GM19193 (cell line): ENCODE results near the gene IBTK.

Source experiments
- POLR2A ChIP-seq: IDR thresholded peaks from 4 replicates; pipeline ENCODE4 v1.6.1; 2011; ENCODE audit not compliant: insufficient read depth, insufficient read length; ENCODE audit errors: extremely low read depth

IBTK gene

GRCh38 chr6:82257088-82257774, 9.7 kb upstream of the IBTK start:
- no peak for TF ChIP-seq POLR2A

DNA sequence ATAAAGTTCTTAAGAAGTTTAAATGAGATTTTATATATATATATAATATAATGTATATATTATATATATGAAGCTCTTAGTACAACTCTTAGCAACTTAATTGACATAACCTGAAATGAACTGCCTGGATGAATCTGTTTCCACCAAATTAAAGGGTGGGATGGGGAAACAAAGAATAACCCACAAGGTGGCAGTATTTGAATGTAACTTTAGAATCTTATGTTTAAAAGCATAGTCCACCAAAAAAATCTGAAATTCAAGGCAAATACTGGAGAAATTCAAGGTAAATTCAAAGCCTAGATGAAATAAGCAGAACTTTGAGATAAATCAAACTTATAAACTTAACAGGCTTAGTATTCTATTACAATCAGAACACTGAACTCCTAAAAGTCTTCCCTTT, 4.4 kb upstream of the IBTK start:
- no peak for TF ChIP-seq POLR2A

DNA sequence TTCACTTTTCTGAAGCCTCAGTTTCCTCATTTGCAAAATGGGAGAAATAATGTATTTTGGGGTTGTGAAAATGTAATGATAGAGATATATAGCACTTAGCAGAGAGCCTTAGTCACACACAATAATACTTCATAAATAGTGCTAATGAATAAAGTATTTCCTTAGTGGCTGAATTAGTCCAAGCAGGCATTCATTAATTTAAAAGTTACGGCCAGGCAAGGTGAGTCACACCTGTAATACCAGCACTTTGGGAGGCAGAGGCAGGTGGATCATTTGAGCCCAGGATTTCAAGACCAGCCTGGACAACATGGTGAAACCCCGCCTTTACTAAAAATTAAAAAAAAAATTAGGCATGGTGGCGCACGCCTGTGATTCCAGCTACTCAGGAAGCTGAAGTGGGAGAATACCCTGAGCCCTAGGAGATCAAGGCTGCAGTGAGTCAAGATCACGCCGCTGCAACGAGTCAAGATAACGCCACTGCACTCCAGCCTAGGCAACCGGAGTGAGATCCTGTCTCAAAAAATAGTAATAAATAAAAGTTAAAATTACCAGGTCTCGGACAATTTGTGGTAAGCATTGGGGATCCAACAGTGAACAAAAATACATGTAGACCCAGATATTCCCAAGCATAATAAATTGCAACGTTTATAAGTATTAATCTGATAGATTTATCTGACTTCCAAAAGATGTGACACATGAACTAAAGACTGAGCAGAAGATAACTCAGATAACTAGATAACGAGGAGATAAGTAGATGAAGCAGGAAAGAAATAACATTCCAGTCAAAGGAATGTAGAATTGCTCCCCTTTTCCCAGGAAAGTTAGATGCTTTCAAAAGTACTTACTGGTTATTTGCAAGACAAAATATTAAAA, 2.1 kb upstream of the IBTK start:
- TF ChIP-seq POLR2A: no peak

- no peak for TF ChIP-seq POLR2A
Measured at GRCh38 chr6:82248273-82248735, 760 bp upstream of the IBTK start.

- no peak for TF ChIP-seq POLR2A
Measured at GRCh38 chr6:82246802-82247504, 591 bp downstream of the IBTK start.

DNA sequence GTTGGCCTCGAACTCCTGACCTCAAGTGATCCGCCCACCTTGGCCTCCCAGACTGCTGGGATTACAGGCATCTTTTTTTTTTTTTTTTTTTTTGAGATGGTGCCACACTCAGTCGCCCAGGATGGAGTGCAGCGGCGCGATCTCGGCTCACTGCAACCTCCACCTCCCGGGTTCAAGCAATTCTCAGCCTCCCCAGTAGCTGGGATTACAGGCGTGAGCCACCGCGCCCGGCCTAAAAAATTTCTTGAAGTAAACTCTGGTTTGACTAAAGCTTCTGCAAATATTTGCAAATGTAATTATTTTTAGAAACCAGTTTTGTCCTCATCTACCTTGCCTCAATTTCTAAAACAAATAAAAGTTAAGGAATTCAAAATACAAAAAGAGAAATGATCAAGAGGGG, 1.2 kb downstream of the IBTK start:
- TF ChIP-seq POLR2A: no peak

DNA sequence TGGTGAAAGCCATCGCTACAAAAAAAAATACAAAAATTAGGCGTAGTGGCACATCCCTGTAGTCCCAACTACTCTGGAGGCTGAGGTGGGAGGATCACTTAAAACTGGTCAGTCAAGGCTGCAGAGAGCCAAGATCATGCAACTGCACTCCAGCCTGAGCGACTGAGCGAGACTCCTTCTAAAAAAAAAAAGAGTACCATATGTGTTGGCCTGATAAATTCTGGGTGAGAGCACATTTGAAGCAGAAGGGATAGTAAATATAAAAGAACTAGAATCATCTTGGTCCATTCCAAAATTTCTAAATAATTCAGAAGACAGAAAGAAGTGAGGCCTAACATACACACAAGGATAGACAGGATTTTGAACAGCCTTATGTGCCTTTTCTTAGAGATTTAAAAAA, 2.2 kb downstream of the IBTK start:
- no peak for TF ChIP-seq POLR2A

DNA sequence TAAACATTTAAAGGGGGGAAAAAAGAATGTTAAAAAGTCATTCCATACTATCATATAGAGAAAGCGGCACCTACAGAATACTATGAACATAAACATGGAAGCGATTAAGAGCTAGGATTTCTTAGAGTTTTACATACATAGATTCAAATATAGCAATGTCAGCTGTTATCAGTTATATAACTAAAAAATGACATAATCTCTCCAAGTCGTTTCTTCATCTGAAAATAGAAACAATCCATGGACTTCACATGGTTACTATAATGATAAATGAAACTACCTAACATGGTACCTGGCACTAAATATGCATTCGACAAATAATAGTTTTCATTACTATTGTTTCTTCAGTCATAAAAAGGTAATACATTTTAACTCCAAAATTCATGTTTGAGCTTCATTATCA, 3.7 kb downstream of the IBTK start:
- TF ChIP-seq POLR2A: no peak

DNA sequence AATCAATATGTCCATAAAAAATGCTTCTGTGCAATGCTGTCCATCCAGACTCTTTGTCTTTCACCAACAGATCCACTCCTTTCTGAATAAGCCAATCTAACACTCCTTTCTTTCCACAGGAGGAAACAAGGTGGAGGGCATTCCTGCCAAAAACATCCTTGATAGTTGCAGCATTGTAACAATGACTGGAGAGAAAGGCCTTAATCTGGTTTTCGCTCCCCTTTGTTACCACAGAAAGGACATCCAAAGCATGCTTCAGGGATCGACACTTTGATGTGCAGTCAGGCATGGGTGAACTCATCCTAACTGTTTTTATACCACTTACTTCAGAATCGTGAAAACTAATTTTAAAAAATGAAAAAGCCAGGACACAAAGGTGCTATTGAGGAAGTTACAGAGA, 7.4 kb downstream of the IBTK start:
- no peak for TF ChIP-seq POLR2A

DNA sequence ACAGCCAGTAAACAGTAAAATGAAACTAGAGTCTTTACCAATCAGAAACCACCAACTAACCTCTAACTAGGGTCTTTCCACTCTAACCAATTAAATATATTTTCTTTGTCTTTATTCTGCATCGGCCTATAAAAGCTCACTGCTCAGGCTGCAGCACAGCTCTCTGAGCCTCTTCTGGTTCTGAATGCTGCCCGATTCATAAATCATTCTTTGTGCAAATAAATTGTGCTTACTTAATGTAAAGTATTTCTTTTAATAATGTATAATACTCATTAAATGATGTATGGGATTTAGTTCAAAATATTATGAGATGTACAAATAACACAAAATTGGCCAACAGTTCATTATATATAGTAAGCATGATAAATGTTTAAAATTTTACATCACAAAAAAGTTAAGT, 7.9 kb downstream of the IBTK start:
- no peak for TF ChIP-seq POLR2A

- no peak for TF ChIP-seq POLR2A
Measured at GRCh38 chr6:82237013-82237412, 10.5 kb downstream of the IBTK start.

DNA sequence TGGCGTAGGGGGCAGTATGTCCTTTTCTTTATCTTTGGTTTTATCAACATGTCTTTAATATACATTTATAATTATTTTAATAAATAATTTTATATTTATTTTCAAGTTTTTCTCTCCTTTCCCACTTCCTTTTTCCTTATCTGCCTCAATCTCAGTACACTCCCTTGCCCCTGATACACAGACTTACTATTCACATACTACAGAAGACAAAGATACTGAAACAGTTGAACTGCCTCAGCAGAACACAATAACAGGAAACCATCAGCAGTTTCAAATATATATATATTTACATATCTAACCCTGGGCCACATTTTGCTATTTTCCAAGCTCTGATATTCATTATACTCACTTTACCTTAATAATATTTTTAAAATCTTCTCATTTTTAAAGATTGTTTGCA, 19.8 kb downstream of the IBTK start:
- TF ChIP-seq POLR2A: no peak

DNA sequence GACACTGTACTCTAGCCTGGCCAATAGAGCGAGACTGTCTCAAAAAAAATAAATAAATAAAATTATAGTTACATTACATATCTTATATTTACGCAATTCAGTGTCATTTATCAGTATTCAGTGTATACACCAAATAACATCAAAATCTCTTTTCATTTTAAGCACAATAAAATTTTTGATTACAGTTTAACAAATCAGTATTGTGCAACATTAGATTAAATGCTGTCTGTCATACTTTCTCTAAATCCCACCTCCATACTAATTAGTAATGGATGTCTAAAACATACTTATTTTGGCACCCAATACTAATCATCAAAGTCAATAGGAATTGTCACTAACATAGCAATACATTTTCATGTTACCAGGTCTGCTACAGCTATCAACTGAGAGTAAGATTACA, 27.4 kb downstream of the IBTK start:
- no peak for TF ChIP-seq POLR2A

DNA sequence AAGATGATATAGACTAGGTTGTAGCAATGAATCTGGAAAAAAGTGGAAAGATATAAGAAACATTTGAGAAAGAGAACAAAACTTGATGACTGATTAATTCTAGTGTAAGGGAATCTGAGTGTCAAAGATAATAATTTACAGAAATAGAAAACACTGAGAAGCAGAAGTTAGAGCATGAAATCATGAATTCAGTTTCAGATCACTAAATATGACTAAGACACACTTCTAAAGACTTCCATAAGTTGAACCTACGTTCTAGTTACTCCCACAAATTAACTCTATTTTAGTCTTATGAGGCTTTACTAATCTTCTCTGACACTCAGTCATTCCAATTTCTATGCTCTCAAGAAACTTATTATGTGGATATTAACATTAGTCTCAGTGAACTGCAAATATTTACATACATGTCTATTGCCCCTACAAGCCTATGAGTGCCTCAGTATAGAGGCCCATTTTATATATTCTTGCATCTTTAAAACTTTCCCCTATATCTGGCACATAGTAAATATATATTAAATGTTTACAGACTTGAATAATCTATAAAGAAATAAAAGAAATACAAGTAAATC, 30.4 kb downstream of the IBTK start:
- no peak for TF ChIP-seq POLR2A

DNA sequence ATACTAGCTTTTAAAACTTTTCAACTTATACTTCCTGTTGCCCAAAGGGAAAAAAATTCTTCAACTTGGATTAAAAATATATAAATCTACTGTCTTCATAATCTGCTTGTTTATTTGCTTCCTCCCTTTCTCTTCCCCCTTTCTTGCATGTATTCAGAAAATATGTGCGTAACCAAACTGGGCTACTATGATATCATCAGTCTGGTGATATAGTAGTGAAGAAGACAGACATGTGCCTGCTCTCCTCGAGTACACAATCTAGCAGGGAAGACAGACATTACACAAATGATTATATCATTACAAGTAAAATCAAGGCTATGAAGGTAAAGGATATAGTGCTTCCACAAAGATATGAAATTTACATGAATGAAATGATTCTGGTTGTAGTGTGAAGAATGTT, 31.0 kb downstream of the IBTK start:
- no peak for TF ChIP-seq POLR2A
